Large intestine (tissue), 3 donors: Measurements from ENCODE around the gene KCNN1. TPM values are rescaled to one million over a fixed set of nuclear protein-coding genes. Genes with fewer than 3 reads are reported as not detected.

Experiments used
- DNase-seq, 2 donors: peaks; one replicate each; pipeline versions ENCODE4 v3.0.0 to v3.0.0-alpha.2; 2013
- H3K27ac ChIP-seq: one replicate; pipeline ENCODE4 v1.5.1; 2013; ENCODE audit warnings: low read length
- H3K27me3 ChIP-seq: 2 replicates; pipeline ENCODE4 v1.6.1; 2013; ENCODE audit warnings: low read length; ENCODE audit not compliant: control insufficient read depth, insufficient read depth
- H3K36me3 ChIP-seq: 2 replicates; pipeline ENCODE4 v1.6.1; 2013; ENCODE audit warnings: low read length; ENCODE audit not compliant: control insufficient read depth, insufficient read depth
- H3K4me1 ChIP-seq: one replicate; pipeline ENCODE4 v1.6.1; 2013; ENCODE audit warnings: low read length; ENCODE audit not compliant: control insufficient read depth, insufficient read depth
- H3K4me3 ChIP-seq: one replicate; pipeline ENCODE4 v1.5.1; 2013; ENCODE audit warnings: low read length
- H3K9me3 ChIP-seq: one replicate; pipeline ENCODE4 v1.6.1; 2013; ENCODE audit warnings: mild to moderate bottlenecking, low read depth, low read length, moderate library complexity; ENCODE audit not compliant: control insufficient read depth
- WGBS: methylation state at CpG from one replicate; pipeline ENCODE4 v1.1.5; 2013; ENCODE audit warnings: low lambda C conversion rate; ENCODE audit not compliant: insufficient coverage; 5-methylcytosine and 5-hydroxymethylcytosine counted together
- polyA plus RNA-seq: library from polyadenylated mRNA; unstranded; fragments of 120-200 nt; gene quantifications from one replicate; pipeline ENCODE4 v1.2.1, GENCODE V29; 2013

KCNN1 gene
- polyA plus RNA-seq, 1 donor = 1.1 TPM

- Histone ChIP-seq H3K9me3 (peaks cover 3% of the 10 kb centered on the region), H3K27ac (no peak overlapping the region), H3K4me1 (peaks cover 6% of the 10 kb centered on the region), H3K4me3 (no peak overlapping the region), H3K27me3 (no peaks in the 10 kb centered on the region), H3K36me3 (no peaks in the 10 kb centered on the region)
- no peak for DNase-seq
- WGBS = no CpG with 5 or more reads among the region's 2 CpGs
Observed at GRCh38 chr19:18041054-18041453, 74.1 kb downstream of the KCNN1 start.

- Histone ChIP-seq H3K27me3 (no peaks in the 10 kb centered on the region), H3K36me3 (no peaks in the 10 kb centered on the region), H3K4me1 (peaks cover 6% of the 10 kb centered on the region), H3K4me3 (no peak overlapping the region), H3K9me3 (peaks cover 3% of the 10 kb centered on the region), H3K27ac (no peak overlapping the region)
- WGBS = no CpG with 5 or more reads among the region's 3 CpGs
- no peak for DNase-seq
Observed at GRCh38 chr19:18043676-18044075, 76.8 kb downstream of the KCNN1 start.

- no peaks in the 10 kb centered on the region for H3K36me3 ChIP-seq
- H3K27me3 ChIP-seq = no peaks in the 10 kb centered on the region
- H3K4me3 ChIP-seq = peak overlapping the region; percentile 16
- peak; percentile 78 to 89 for DNase-seq
- no CpG with 5 or more reads among the region's 12 CpGs for WGBS
- H3K27ac ChIP-seq = peak overlapping the region; percentile 48
- H3K4me1 ChIP-seq = peaks cover 6% of the 10 kb centered on the region
- H3K9me3 ChIP-seq = peaks cover 3% of the 10 kb centered on the region
Observed at GRCh38 chr19:18044825-18045304, 78.0 kb downstream of the KCNN1 start.

GRCh38 chr19:18045307-18046050, 78.6 kb downstream of the KCNN1 start:
- Histone ChIP-seq H3K4me3 (peak overlapping the region; percentile 16), H3K27ac (peak overlapping the region; percentile 27), H3K4me1 (peaks cover 6% of the 10 kb centered on the region), H3K36me3 (no peaks in the 10 kb centered on the region), H3K27me3 (peaks cover 3% of the 10 kb centered on the region), H3K9me3 (peaks cover 3% of the 10 kb centered on the region)
- DNase-seq = no peak
- 8% methylated on average over 2 of the region's 7 CpGs for WGBS

- Histone ChIP-seq H3K4me1 (peaks cover 6% of the 10 kb centered on the region), H3K27me3 (peaks cover 10% of the 10 kb centered on the region), H3K4me3 (no peak overlapping the region), H3K27ac (no peak overlapping the region), H3K9me3 (no peaks in the 10 kb centered on the region), H3K36me3 (no peaks in the 10 kb centered on the region)
- WGBS = no CpG with 5 or more reads among the region's 14 CpGs
- DNase-seq = no peak
Observed at GRCh38 chr19:18046059-18046718, 79.3 kb downstream of the KCNN1 start.

GRCh38 chr19:18049385-18049784, 82.5 kb downstream of the KCNN1 start:
- DNase-seq = peak; percentile 26 to 45
- Histone ChIP-seq H3K4me3 (no peak overlapping the region), H3K27me3 (peaks cover 23% of the 10 kb centered on the region), H3K4me1 (peaks cover 6% of the 10 kb centered on the region), H3K27ac (no peak overlapping the region), H3K36me3 (no peaks in the 10 kb centered on the region), H3K9me3 (peaks cover 4% of the 10 kb centered on the region)
- no CpG with 5 or more reads among the region's 10 CpGs for WGBS

Other genes with a start within 250 kb of the KCNN1 start
- gene MAP1S, start 247.6 kb upstream of the KCNN1 start, polyA plus RNA-seq = 21.2 TPM
- gene FCHO1, start 215.6 kb upstream of the KCNN1 start, polyA plus RNA-seq = 2.5 TPM
- 91.7 TPM for gene B3GNT3, start 172.0 kb upstream of the KCNN1 start, polyA plus RNA-seq
- 1.6 TPM for gene INSL3, start 145.6 kb upstream of the KCNN1 start, polyA plus RNA-seq
- 9.9 TPM for gene JAK3, start 119.1 kb upstream of the KCNN1 start, polyA plus RNA-seq
- 1,919 TPM for gene RPL18A, start 107.2 kb upstream of the KCNN1 start, polyA plus RNA-seq
- not detected for gene SLC5A5, start 95.2 kb upstream of the KCNN1 start, polyA plus RNA-seq
- gene CCDC124, start 34.1 kb upstream of the KCNN1 start, polyA plus RNA-seq = 49.7 TPM
- gene ARRDC2, start 41.1 kb downstream of the KCNN1 start, polyA plus RNA-seq = 7.7 TPM
- 1.2 TPM for gene IL12RB1, start 119.8 kb downstream of the KCNN1 start, polyA plus RNA-seq
- 27.9 TPM for gene MAST3, start 130.7 kb downstream of the KCNN1 start, polyA plus RNA-seq
- 67.7 TPM for gene PIK3R2, start 186.1 kb downstream of the KCNN1 start, polyA plus RNA-seq
- gene IFI30, start 206.7 kb downstream of the KCNN1 start, polyA plus RNA-seq = 270 TPM
- gene MPV17L2, start 226.1 kb downstream of the KCNN1 start, polyA plus RNA-seq = 7.3 TPM
- 5.3 TPM for gene RAB3A, start 236.9 kb downstream of the KCNN1 start, polyA plus RNA-seq